Measurements from ENCODE around the gene RGMA.

DNA sequence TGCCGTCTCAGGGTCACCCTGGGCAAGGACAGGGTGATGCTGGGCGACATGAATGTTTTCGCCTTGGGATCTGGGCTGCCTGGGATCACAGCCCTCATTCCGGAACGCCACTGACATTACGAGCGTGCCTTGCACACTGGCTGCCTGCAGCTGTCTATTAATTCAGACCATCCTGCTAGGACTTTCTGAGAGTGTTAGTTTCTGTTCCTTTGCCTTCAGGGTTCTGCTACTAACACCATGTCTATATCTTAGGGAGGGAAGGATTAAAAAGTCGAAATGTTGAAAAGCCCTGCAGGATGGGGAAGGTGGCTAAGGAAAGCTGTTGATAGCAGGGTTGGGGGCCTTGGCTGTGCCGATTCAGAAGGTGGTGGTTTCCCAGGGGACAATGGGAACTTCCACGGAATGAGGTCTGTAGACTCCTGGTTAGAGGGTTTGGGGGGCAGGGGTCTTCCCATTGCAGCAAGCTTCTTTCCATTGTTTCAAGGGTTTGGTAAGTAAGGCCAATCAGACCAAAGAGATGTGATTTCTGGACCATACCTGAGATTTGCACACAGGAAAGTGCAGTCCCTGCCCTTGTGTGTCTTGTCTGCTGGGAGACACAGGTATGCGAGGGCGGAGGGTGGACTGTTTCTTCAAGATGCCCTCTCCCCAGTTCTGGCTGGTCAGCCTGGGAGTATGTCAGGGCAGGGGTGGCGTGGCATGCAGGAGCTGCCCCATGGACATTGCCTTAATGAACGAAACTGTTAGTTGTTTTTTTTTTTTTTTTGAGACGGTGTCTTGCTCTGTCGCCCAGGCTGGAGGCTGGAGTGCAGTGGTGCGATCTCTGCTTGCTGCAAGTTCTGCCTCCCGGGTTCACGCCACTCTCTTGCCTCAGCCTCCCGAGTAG lies 50.9 kb downstream of the RGMA start:
- TF ChIP-seq, protein P1, sequence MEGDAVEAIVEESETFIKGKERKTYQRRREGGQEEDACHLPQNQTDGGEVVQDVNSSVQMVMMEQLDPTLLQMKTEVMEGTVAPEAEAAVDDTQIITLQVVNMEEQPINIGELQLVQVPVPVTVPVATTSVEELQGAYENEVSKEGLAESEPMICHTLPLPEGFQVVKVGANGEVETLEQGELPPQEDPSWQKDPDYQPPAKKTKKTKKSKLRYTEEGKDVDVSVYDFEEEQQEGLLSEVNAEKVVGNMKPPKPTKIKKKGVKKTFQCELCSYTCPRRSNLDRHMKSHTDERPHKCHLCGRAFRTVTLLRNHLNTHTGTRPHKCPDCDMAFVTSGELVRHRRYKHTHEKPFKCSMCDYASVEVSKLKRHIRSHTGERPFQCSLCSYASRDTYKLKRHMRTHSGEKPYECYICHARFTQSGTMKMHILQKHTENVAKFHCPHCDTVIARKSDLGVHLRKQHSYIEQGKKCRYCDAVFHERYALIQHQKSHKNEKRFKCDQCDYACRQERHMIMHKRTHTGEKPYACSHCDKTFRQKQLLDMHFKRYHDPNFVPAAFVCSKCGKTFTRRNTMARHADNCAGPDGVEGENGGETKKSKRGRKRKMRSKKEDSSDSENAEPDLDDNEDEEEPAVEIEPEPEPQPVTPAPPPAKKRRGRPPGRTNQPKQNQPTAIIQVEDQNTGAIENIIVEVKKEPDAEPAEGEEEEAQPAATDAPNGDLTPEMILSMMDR (IDR thresholded peaks at IDR 0.05) = no peak
- TF ChIP-seq POLR2A (IDR thresholded peaks at IDR 0.05) (no peak), EP300 (IDR thresholded peaks at IDR 0.05) (no peak), POLR2AphosphoS5 (IDR thresholded peaks at IDR 0.05) (no peak)
